Upper lobe of left lung (tissue), 6 donors: ENCODE measurements around the gene TSPEAR. TPM values are rescaled to one million over a fixed set of nuclear protein-coding genes. Genes with fewer than 3 reads are reported as not detected.
A peak's percentile ranks its signal among the peaks of the same experiment; 100 is the strongest.

Experiments used
- ATAC-seq, 2 donors: fragments of 200-7000 bp; cut with Tn5 transposase; one replicate each; pipeline ENCODE4 v1.9.1; 2022; ENCODE audit warnings: mild to moderate bottlenecking in 2 of 2, moderate library complexity in 2 of 2; ENCODE audit not compliant: low FRiP score in 2 of 2
- DNase-seq, 2 donors: peaks; one replicate each; pipeline ENCODE4 v3.0.0-alpha.2; 2019 to 2020
- H3K27ac ChIP-seq, 4 donors: fragments of 200-600 bp; sonication (generic); one replicate each; pipeline ENCODE4 v1.5.1; 2016 to 2019
- H3K27me3 ChIP-seq, 4 donors: fragments of 200-600 bp; sonication (generic); one replicate each; pipeline ENCODE4 v1.5.1; 2017 to 2019
- H3K36me3 ChIP-seq, 4 donors: fragments of 200-600 bp; sonication (generic); one replicate each; pipeline ENCODE4 v1.5.1; 2016 to 2019
- H3K4me1 ChIP-seq, 4 donors: fragments of 200-600 bp; sonication (generic); one replicate each; pipeline ENCODE4 v1.5.1; 2018 to 2019
- H3K4me3 ChIP-seq, 4 donors: fragments of 200-600 bp; sonication (generic); one replicate each; pipeline ENCODE4 v1.5.1; 2017 to 2019; ENCODE audit warnings: mild to moderate bottlenecking in 2 of 4, moderate library complexity in 1 of 4
- H3K9me3 ChIP-seq, 4 donors: fragments of 200-600 bp; sonication (generic); one replicate each; pipeline ENCODE4 v1.5.1; 2018 to 2019
- CTCF ChIP-seq, 6 experiments: fragments of 450-650 bp in 4 of 6; fragments of 200-600 bp in 2 of 6; sonication (generic) in 2 of 6; IDR thresholded peaks; one replicate each; pipeline ENCODE4 v1.5.1; 2016 to 2019; ENCODE audit warnings: antibody characterized with exemption in 6 of 6
- EP300 ChIP-seq, 4 donors: sonication (generic); formaldehyde crosslinking; IDR thresholded peaks; one replicate each; pipeline ENCODE4 v1.5.1; 2017; ENCODE audit warnings: antibody characterized with exemption in 4 of 4, control low read depth in 2 of 4
- POLR2A ChIP-seq, 4 donors: fragments of 450-650 bp; IDR thresholded peaks; one replicate each; pipeline ENCODE4 v1.5.1; 2016 to 2017; ENCODE audit warnings: antibody characterized with exemption in 4 of 4, mild to moderate bottlenecking in 2 of 4
- POLR2AphosphoS5 ChIP-seq, 2 donors: sonication (generic); formaldehyde crosslinking; IDR thresholded peaks; one replicate each; pipeline ENCODE4 v1.5.1; 2017; ENCODE audit warnings: antibody characterized with exemption in 2 of 2
- WGBS, 2 donors: methylation state at CpG; one replicate each; pipeline ENCODE4 v1.1.5; 2017 to 2018; 5-methylcytosine and 5-hydroxymethylcytosine counted together
- total RNA-seq, 6 donors: library from RNA; depleted of rRNA in 4 of 6; stranded (reverse); fragments of >200 nt in 4 of 6; gene quantifications; one replicate each; pipeline versions ENCODE4 v1.1.0 to v1.2.1, GENCODE V29; 2016 to 2021
- donor health status: DM: no; HTN: no; CAD: no; lungs with moderate emphysema.
- donor health status: DM: no; HTN: yes; CAD: no; lungs with severe emphysema.

The TSPEAR gene
- total RNA-seq, 6 donors from 2014 or later, result 0.14 to 0.17 TPM; not detected in 4

- TF ChIP-seq CTCF (IDR thresholded peaks at IDR 0.05), result no peak
- TF ChIP-seq POLR2AphosphoS5 (IDR thresholded peaks at IDR 0.05), result no peak
- no peak for TF ChIP-seq EP300 (IDR thresholded peaks at IDR 0.05)
- TF ChIP-seq POLR2A (IDR thresholded peaks at IDR 0.05), result no peak
- no peak for ATAC-seq
- WGBS, 2 donors, result 82 to 92% methylated on average over 7 of the region's 7 CpGs
- Histone ChIP-seq H3K27me3 (no peaks in the 10 kb centered on the region), H3K9me3 (peaks cover 10 to 34% (median 12%) of the 10 kb centered on the region in 4 donors), H3K4me1 (no peaks in the 10 kb centered on the region), H3K4me3 (no peak overlapping the region), H3K27ac (no peak overlapping the region), H3K36me3 (no peaks in the 10 kb centered on the region)
- DNase-seq, result peak in 1 of 2 donors; percentile 40
Observed at GRCh38 chr21:44740742-44741141, 29.4 kb upstream of the TSPEAR start.

- no peaks in the 10 kb centered on the region for H3K4me1 ChIP-seq
- H3K9me3 ChIP-seq, result peaks cover 10 to 34% (median 12%) of the 10 kb centered on the region in 4 donors
Observed at GRCh38 chr21:44739316-44739715, 27.9 kb upstream of the TSPEAR start.

GRCh38 chr21:44738621-44739020 lies 27.2 kb upstream of the TSPEAR start:
- DNase-seq (no peak), ATAC-seq (no peak)
- Histone ChIP-seq H3K4me3 (no peak overlapping the region), H3K36me3 (no peaks in the 10 kb centered on the region), H3K27ac (no peak overlapping the region), H3K27me3 (no peaks in the 10 kb centered on the region), H3K4me1 (no peaks in the 10 kb centered on the region), H3K9me3 (peaks cover 10 to 34% (median 12%) of the 10 kb centered on the region in 4 donors)
- WGBS, 2 donors, result 96 to 100% methylated on average over 3 of the region's 3 CpGs
- no peak for TF ChIP-seq EP300 (IDR thresholded peaks at IDR 0.05)
- no peak for TF ChIP-seq CTCF (IDR thresholded peaks at IDR 0.05)
- no peak for TF ChIP-seq POLR2A (IDR thresholded peaks at IDR 0.05)
- no peak for TF ChIP-seq POLR2AphosphoS5 (IDR thresholded peaks at IDR 0.05)

More at GRCh38 chr21:44739316-44739715, 27.9 kb upstream of the TSPEAR start:
- no peak for TF ChIP-seq CTCF (IDR thresholded peaks at IDR 0.05)
- no peak for TF ChIP-seq POLR2A (IDR thresholded peaks at IDR 0.05)
- no peak for TF ChIP-seq POLR2AphosphoS5 (IDR thresholded peaks at IDR 0.05)
- no peak for TF ChIP-seq EP300 (IDR thresholded peaks at IDR 0.05)
- ATAC-seq, result no peak
- Histone ChIP-seq H3K27ac (no peak overlapping the region), H3K4me3 (no peak overlapping the region), H3K36me3 (no peaks in the 10 kb centered on the region), H3K27me3 (no peaks in the 10 kb centered on the region)
- DNase-seq, result no peak
- 81 to 93% methylated on average over 1 of the region's 1 CpG for whole genome bisulfite sequencing, 2 donors

- H3K9me3 ChIP-seq, result peaks cover 10 to 34% (median 12%) of the 10 kb centered on the region in 4 donors
- no peak for DNase-seq
Observed at GRCh38 chr21:44737706-44738354, 26.5 kb upstream of the TSPEAR start.

More at GRCh38 chr21:44737706-44738354, 26.5 kb upstream of the TSPEAR start:
- Histone ChIP-seq H3K36me3 (no peaks in the 10 kb centered on the region), H3K27me3 (no peaks in the 10 kb centered on the region), H3K4me1 (no peaks in the 10 kb centered on the region), H3K4me3 (no peak overlapping the region), H3K27ac (no peak overlapping the region)
- ATAC-seq, result no peak
- WGBS, 2 donors, result 74 to 78% methylated on average over 3 of the region's 3 CpGs
- TF ChIP-seq POLR2A (IDR thresholded peaks at IDR 0.05) (no peak), EP300 (IDR thresholded peaks at IDR 0.05) (no peak), POLR2AphosphoS5 (IDR thresholded peaks at IDR 0.05) (no peak), CTCF (IDR thresholded peaks at IDR 0.05) (no peak)
